Measurements from ENCODE around the gene PRG2. TPM values are rescaled to one million over a fixed set of nuclear protein-coding genes. Genes with fewer than 3 reads are reported as not detected.
A peak's percentile ranks its signal among the peaks of the same experiment; 100 is the strongest.

The PRG2 gene
- total and polyA plus RNA-seq, 2 experiments from 2014 or later: not detected

DNA sequence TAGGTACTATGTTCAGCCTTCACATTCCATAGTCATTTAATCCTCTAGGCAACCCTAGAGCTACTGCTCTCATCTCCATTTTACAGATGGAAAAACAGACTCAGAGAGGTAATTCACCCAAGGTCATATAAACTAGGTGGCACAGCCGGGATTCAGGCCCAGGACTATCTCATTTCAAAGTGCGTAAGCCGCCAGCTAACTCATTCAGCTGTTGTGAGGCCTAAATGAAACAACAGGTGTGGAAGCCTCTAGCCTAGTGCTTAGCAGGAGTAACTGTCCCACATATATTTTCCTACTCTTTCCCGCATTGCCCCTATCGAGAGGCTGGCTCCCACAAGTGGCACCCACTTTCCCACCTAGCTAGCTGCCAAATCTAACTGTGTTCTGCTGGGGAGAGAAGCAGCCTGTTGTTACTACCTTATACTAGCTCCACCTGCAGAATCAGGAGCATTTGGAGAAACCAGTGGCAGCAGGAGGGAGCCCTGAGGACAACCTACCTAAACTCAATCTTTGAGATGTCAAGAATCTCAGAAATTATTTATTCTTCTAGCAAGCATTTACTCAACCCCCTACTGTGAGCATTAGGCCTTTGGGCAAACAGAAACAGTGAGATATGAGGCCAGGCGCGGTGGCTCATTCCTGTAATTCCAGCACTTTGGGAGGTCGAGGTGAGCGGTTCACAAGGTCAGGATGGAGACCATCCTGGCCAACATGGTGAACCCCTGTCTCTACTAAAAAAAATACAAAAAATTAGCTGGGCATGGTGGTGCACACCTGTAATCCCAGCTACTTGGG lies 30.4 kb downstream of the PRG2 start:
- Histone ChIP-seq H3K9me2 (replicated peaks; ENCODE audit: insufficient read depth) (no peaks in the 10 kb centered on the region), H3K36me3 (replicated peaks; ENCODE audit: insufficient read depth, low read depth) (no peaks in the 10 kb centered on the region), H2AFZ (no peak overlapping the region), H3K9me3 (ENCODE audit: low read depth) (no peaks in the 10 kb centered on the region), H4K20me1 (ENCODE audit: insufficient read depth, poor library complexity, severe bottlenecking) (no peaks in the 10 kb centered on the region), H3K4me1 (ENCODE audit: insufficient read depth) (peaks cover 6% of the 10 kb centered on the region), H3K27me3 (no peaks in the 10 kb centered on the region), H3K27ac (peak overlapping the region; percentile 20), H3K4me2 (no peak overlapping the region), H3K4me3 (no peak overlapping the region), H3K79me2 (no peaks in the 10 kb centered on the region)
- DNase-seq (ENCODE audit: low spot score): no peak
- no peak for TF ChIP-seq EZH2phosphoT487 (IDR thresholded peaks at IDR 0.05; ENCODE audit: low read depth, severe bottlenecking, unreplicated experiment)
- no peak for TF ChIP-seq EZH2 (IDR thresholded peaks at IDR 0.05; ENCODE audit: borderline replicate concordance)
- TF ChIP-seq, protein P1, sequence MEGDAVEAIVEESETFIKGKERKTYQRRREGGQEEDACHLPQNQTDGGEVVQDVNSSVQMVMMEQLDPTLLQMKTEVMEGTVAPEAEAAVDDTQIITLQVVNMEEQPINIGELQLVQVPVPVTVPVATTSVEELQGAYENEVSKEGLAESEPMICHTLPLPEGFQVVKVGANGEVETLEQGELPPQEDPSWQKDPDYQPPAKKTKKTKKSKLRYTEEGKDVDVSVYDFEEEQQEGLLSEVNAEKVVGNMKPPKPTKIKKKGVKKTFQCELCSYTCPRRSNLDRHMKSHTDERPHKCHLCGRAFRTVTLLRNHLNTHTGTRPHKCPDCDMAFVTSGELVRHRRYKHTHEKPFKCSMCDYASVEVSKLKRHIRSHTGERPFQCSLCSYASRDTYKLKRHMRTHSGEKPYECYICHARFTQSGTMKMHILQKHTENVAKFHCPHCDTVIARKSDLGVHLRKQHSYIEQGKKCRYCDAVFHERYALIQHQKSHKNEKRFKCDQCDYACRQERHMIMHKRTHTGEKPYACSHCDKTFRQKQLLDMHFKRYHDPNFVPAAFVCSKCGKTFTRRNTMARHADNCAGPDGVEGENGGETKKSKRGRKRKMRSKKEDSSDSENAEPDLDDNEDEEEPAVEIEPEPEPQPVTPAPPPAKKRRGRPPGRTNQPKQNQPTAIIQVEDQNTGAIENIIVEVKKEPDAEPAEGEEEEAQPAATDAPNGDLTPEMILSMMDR (IDR thresholded peaks at IDR 0.05; ENCODE audit: poor library complexity): no peak
- 59% methylated on average over 9 of the region's 9 CpGs for WGBS (ENCODE audit: low lambda C conversion rate, missing lambda C conversion rate)

DNA sequence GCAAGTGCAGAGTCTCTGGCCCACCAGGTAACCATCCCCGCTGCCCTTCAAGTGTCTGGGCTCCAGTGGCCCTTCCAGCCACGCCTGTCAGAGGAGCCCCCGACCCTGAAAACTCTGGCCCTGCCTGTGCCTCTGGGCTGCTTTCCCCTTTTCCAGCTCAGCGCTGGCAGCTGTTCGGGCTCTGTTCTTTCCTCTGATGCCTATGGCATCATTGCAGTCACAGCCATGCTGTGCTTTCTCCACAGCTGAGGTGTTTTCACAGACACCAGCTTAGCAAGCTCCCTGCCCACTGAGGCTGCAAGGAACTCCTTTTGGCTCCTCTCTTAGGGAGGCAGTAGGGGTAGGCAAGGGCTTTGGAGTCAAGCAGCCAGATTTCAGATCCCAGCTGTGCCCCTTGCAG lies 31.1 kb downstream of the PRG2 start:
- Histone ChIP-seq H3K79me2 (no peaks in the 10 kb centered on the region), H4K20me1 (ENCODE audit: insufficient read depth, poor library complexity, severe bottlenecking) (no peaks in the 10 kb centered on the region), H3K36me3 (replicated peaks; ENCODE audit: insufficient read depth, low read depth) (no peaks in the 10 kb centered on the region), H3K9me2 (replicated peaks; ENCODE audit: insufficient read depth) (no peaks in the 10 kb centered on the region), H2AFZ (no peak overlapping the region), H3K4me2 (no peak overlapping the region), H3K27me3 (no peaks in the 10 kb centered on the region), H3K27ac (peak overlapping the region; percentile 20), H3K9me3 (ENCODE audit: low read depth) (no peaks in the 10 kb centered on the region), H3K4me1 (ENCODE audit: insufficient read depth) (peaks cover 6% of the 10 kb centered on the region), H3K4me3 (no peak overlapping the region)
- no peak for TF ChIP-seq EZH2phosphoT487 (IDR thresholded peaks at IDR 0.05; ENCODE audit: low read depth, severe bottlenecking, unreplicated experiment)
- TF ChIP-seq EZH2 (IDR thresholded peaks at IDR 0.05; ENCODE audit: borderline replicate concordance): no peak
- TF ChIP-seq, protein P1 (IDR thresholded peaks at IDR 0.05; ENCODE audit: poor library complexity): no peak
- DNase-seq (ENCODE audit: low spot score): no peak
- 79% methylated on average over 5 of the region's 5 CpGs for WGBS (ENCODE audit: low lambda C conversion rate, missing lambda C conversion rate)

DNA sequence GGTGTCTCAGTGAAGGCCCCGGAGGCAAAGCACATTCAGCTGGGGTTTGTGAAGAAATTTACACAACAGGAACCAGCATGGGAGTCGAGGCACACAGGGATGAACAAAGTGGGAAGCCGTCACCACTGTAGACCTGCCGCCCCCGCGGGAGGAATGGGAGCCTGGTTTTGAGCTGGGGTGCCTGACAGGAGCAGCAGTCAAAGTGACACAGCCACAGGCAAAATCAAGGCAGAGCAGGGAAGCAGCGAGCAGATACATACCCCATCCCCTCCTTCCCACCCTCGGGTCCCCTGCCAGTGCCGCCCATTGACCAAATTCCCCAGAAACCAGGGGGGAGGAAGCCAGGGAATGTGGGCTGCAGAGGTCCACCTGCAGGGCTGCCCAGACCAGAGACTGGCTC lies 31.5 kb downstream of the PRG2 start:
- Histone ChIP-seq H3K79me2 (no peaks in the 10 kb centered on the region), H2AFZ (no peak overlapping the region), H3K27me3 (no peaks in the 10 kb centered on the region), H3K4me1 (ENCODE audit: insufficient read depth) (peaks cover 6% of the 10 kb centered on the region), H3K9me3 (ENCODE audit: low read depth) (no peaks in the 10 kb centered on the region), H3K36me3 (replicated peaks; ENCODE audit: insufficient read depth, low read depth) (no peaks in the 10 kb centered on the region), H3K4me2 (no peak overlapping the region), H4K20me1 (ENCODE audit: insufficient read depth, poor library complexity, severe bottlenecking) (no peaks in the 10 kb centered on the region), H3K4me3 (no peak overlapping the region), H3K27ac (no peak overlapping the region), H3K9me2 (replicated peaks; ENCODE audit: insufficient read depth) (no peaks in the 10 kb centered on the region)
- TF ChIP-seq EZH2 (IDR thresholded peaks at IDR 0.05; ENCODE audit: borderline replicate concordance) (no peak), EZH2phosphoT487 (IDR thresholded peaks at IDR 0.05; ENCODE audit: low read depth, severe bottlenecking, unreplicated experiment) (no peak)
- TF ChIP-seq, protein P1 (IDR thresholded peaks at IDR 0.05; ENCODE audit: poor library complexity): no peak
- no peak for DNase-seq (ENCODE audit: low spot score)
- 78% methylated on average over 9 of the region's 9 CpGs for WGBS (ENCODE audit: low lambda C conversion rate, missing lambda C conversion rate)
